Bone marrow (tissue), 2 donors: ENCODE measurements around the gene ST8SIA5.
A peak's percentile ranks its signal among the peaks of the same experiment; 100 is the strongest.
"Not testable (repeated sequence)": the region's sequence is repeated elsewhere in the genome, so short reads cannot be mapped to it uniquely, and the experiment has no call there.

ENCODE experiments used
- DNase-seq, 2 donors: peaks; one replicate each; lab custom pipeline; 2025; lab: John Stamatoyannopoulos, UW

Gene ST8SIA5, protein sequence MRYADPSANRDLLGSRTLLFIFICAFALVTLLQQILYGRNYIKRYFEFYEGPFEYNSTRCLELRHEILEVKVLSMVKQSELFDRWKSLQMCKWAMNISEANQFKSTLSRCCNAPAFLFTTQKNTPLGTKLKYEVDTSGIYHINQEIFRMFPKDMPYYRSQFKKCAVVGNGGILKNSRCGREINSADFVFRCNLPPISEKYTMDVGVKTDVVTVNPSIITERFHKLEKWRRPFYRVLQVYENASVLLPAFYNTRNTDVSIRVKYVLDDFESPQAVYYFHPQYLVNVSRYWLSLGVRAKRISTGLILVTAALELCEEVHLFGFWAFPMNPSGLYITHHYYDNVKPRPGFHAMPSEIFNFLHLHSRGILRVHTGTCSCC

DNA sequence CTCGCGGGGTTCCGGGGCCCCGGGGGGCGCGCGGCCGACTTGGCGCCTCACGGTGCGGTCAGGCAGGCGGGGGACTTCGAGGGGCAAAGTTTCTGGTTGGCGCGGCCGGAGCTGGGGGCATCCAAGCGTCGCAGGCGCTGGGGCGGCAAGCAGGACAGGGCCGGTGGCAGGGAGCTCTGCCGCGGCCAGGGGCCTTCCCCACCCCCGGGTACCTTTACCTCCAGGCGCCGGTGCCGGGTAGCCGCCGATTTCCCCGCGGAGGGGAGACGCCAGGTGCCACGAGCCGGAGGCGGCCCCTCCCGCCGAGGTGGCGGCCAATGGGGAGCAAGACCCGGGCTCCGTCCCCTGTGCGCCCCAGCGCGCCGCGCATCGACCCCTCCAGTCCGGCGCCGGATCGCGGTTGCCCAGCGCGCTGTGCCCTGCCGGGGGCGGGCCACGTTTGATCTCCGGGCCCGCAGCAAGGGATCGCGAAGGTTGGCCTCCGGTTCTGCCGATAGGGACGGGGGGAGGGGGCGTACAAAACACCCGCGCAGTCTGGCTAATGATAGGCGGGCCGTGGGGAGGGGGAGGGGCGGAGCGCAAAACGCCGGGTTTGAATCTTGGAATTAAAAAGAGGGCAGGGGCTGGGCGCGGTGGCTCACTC, at the start of gene ST8SIA5:
Gene ST8SIA5 (minus strand): TSS at position 495 of the 643 bp plus-strand sequence. CDS start 545 bp downstream, outside the sequence.
- DNase-seq, result no peak

DNA sequence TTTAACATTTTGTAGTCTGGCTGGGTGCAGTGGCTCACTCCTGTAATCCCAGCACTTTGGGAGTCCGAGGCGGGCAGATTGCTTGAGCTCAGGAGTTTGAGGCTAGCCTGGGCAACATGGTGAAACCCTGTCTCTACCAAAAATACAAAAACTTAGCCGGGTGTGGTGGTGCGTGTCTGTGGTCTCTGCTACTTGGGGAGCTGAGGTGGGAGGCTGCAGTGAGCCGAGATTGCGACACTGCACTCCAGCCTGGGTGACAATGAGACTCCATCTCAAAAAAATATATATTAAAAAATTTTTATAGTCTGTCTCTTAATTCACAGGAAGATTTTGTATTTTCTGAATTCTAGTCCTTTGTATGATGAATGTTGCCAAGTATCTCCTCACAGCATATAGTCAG, 39.1 kb upstream of the ST8SIA5 start:
- not testable (repeated sequence) for DNase-seq

DNA sequence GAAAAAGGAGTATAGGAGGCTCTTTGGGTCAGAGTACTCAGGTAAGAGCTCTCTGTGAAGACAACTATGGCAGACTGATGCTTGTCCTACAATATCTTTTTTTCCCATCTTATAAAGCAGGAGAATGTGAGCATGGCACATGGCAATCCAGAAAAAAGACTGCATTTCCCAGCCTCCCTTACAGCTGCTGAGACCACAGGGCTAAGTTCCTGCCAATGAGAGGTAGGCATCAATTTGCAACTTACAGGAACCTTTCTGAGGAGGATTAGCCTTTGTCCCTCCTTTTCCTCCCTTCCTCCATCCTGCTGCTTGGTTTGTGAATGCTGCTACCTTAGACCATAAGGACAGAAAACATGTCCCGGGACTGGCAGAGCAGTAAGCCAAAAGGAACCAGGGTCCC, 37.8 kb upstream of the ST8SIA5 start:
- no peak for DNase-seq

DNA sequence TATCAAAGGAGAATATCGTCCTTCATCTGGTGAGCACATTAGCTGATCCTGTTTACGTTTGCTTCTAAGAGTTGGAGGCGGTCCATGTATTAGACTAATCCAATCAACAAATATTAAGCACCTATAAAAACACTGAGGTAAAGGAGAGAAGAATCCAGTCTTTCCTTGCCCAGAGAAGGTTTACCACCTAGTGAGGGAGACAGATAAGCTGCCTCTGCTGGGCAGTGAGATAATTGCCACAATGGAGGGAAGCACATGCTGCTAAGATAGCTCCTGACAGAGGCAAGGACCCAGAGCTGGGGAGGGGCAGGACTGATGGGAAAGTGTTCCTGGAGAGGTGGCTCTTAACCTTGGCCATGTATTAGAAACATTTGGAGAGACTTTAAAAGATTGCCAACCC, 36.7 kb upstream of the ST8SIA5 start:
- DNase-seq, result no peak

DNA sequence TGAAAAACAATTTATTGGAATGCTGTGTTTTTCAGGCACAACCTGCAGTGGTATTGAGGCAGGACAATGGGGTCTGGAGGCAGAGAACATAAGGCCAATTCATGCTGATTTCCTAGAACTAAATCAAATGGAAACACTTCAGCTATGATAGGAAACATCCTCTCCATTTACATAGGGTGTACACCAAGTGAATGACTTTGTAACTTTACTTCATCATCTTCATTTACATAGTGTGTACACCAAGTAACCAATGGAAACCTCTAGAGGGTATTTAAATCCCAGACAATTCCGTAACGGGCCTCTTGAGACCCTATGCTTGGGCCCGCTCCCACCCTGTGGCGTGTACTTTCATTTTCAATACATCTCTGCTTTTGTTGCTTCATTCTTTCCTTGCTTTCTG, 32.2 kb upstream of the ST8SIA5 start:
- DNase-seq, result no peak

DNA sequence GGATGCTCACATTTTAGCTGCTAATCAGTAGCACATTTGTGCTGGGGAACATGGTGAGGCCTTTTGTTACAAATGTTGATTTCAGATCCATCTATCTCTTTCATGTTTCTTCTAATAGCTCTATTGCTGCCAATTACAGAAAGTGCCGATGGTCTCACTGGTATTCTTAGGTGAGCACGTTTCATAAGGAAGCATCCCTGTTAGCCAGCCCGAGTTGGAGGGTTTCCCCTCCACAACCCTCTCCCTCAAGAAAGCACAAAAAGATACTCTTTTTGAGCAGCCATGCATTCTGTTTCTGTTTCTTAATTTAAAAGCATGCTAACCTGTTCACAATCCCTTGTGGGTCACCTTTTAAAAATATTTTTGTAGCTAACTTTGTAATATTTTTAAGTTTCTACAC, 30.8 kb upstream of the ST8SIA5 start:
- no peak for DNase-seq

DNA sequence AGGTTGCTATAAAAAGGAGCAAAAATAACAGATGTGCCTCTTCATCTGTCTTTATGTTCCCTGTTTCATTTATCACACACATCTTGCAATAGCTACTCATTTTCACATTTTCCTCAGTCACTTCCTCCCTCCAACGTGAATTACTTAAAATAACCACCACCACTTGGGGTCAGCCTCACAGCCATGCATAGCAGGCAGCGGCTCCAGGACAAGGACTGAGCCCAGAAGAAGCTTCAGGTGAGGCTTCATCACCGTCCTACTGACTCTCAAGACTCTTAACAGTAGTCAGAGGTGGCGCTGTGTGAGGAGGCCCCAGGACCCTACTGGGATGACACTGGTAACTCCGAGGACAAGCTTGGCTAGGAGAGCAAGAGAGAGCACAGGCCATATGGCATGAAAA, 15.5 kb upstream of the ST8SIA5 start:
- peak in 1 of 2 donors; percentile 42 for DNase-seq

DNA sequence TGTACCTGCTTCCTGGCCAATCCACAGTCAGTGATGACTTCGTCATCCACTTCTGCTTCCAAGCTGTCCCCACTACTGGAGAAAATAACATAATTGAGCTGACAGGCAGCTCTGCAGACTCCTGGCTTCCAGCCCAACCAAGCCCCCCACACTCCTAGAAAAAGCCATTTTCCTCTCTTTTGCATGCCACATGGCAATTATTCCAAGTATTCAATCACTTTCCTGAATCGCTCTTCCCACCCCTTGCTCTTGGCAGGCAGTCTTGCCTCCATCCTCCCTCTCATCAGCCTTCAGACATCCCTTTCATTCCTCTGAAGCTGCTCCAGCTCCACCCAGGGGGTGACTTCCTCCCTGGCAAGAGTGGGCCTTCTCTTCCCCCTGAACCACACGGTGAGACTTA, 14.3 kb upstream of the ST8SIA5 start:
- no peak for DNase-seq

DNA sequence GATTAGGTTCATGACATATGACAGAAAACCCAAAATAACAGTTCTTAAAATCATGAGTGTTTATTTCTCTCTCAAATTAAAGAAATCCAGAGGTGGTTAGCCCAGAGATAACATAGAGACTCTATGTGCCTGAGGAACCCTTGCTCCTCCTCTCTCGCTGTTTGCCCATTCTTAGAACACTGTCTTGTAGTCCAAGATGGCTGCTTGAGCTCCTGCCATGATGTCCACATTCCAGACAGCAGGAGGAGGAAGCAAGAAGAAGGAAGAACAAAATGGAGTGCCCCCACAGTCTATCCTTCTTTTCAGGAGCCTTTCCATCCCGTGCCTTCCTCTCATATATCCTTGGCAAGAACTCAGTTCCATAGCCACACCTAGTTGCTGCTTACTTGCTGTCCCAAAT, 13.9 kb upstream of the ST8SIA5 start:
- no peak for DNase-seq

DNA sequence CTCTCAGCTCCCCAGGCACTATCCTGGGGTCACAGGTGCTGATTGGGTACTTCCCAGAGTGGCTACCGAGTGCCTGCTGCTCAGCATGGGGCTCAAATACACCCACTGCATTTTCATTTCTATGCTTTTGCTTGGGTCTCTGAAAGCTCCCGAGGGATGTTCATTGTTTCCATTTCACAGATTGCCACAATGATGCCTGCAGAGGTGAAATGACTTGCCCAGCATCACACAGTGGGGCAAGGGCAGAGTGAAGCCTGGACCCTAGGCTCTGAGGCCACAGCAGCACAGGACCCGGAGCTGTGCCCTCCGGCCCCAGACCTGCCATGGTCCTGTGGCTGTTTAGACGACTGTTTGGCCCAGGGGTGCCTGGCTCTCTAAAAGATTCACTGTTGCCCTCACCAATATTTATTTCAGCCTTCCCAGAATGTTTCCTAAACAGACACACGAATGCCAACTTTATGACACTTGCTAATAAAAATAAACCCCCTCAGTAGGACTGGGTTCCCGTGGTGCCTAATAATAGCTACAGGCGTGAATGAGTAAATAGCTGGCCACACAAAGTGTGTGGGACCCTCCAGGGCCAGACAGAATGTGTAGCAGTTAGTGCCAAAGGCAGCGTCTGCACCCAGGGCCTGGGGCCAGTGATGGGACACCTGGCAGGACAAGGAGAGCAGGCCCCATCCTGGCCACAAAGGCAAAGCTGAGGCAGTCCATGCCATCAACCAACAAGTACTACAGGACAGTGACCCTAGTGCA, 11.5 kb upstream of the ST8SIA5 start:
- no peak for DNase-seq

DNA sequence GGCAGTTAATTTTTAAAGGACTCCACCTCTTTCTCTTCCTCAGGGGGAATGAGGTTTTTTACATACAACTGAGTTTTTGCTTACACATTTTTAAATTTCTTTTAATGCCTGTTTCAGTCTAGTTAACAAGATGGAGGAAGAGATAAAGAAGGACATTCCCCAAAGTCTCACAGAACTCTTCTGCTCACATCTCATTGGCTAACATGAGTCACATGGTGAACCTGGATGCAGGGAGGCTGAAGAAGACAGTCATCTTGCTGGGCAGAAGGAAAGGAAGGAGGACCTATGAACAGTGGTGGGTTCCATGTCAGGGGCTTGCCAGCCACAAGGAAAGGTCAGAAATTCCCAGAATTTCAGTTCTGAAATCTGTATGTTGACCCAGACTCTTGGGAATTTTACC, 10.4 kb upstream of the ST8SIA5 start:
- no peak for DNase-seq

DNA sequence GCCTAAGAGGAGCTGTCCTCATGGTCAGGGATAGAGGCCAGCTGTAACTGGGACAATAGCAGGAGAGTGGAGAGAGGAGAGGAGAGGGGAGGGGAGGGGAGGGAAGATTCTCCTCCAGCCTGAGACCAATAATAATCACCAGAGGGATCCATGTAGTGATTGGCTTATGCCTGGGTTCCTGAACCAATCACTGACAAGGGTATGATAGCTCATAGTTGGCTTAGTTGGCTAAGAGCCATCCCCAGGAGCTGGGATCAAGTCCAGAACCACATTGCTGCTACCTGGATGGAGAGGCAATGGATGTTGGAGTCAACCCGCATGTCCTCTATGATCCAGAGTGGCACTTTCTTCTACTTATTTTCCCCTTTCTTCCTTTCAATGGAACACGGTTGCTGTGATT, 7.7 kb upstream of the ST8SIA5 start:
- no peak for DNase-seq

DNA sequence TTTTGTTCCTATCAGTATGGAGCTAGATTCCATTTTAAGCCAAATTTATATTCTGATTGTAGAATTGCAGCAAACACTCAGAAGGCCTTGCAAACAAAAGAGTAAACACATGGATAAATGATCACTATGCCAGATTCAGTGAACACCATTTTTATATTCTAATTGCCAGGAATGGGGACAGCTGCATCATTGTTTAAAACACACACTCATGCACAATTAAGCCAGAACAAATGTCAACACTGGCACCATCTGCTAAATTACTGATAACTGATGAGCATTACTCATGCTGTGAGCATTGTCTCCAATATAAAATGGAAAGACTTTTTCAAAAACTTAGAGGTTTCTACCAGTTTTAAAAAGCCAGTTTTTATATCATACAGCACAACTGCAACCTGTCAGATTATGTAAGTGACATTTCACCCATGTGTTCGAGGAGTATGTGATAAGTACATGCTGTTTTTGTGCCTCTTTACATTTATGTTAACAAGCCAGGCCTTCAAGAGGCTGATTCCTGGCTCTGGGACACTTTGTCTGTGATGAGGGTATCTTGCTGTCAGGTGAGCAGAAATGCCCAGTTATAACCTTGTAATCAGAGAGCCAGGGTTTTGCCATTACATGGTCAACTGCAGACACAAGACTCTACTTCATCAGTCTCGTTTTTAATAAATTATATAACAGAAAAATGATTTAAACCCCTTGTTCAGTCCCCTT, 4.4 kb upstream of the ST8SIA5 start:
- no peak for DNase-seq

DNA sequence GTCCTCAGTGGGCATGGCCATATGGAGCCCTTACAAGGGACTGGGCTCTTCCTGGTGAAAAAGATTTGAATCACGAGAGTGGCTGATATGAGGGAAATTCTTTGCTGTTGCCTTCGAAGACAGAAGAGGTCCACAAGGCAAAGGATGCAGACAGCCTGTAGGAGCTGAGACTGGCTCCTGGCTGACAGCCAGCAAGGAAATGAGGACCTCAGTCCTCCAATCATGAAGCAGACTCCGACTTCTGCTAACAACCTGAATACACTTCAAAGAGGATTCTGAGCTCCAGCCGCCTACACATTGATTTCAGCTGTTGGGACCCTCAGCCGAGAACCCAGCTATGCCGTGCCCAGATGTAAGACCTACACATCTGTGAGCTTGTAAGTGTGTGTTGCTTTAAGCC, 3.0 kb upstream of the ST8SIA5 start:
- DNase-seq, result no peak

DNA sequence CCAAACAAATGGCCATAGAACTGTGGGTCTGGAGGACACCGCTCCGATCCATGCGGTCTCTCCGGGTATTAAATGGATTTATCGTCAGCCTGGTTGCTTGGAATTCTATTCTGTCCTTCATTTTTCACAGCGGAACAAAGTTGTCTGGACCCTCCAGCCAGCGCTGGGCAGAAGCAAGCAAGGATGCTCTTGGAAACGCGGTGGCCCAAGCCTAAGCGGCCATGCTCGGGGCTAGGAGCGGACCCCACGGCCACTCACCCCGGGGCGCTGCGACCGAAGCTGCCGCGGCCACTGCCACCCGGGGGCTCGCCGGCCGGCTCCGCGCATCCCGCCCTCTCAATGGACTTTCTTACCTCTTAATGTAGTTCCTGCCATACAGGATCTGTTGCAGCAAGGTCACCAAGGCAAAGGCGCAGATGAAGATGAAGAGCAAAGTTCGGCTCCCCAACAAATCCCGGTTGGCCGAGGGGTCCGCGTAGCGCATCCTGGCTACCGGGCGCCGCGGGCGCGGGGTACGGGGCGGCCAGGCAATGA, 761 bp downstream of the ST8SIA5 start:
- no peak for DNase-seq

DNA sequence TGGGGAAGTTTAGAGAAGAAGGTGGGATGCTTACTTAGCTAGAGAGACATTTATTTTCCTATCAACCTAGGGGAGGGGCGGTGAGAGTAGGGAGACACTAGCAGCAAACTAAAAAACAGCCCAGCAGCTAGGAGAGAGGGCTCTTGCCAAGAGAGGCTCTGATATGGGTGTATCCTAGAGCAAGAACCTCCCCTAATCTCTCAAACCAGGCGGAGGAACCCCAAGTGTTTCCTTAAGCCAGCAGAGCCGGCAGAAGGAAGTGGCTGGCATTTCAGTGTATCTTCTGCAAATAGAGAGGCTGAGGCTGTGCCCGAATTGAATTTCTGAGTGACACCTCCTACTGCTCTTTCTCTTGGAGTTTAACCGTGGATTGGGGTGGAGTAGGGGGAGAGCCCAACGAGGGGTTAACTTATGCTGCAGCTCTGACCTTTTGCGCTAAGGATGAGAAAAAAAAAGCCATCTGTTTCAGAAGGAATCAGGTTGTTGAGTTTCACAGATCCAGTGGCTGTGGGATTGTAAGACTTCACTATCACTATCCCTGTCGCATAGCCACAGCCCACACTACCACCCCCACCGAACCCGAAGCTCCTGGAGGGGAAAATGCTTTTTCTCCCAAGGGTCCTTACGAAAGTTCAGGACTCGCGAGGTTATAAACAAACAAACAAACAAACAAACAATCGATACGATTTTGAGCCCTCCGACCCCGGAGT, 1.4 kb downstream of the ST8SIA5 start:
- peak in 1 of 2 donors; percentile 63 for DNase-seq

DNA sequence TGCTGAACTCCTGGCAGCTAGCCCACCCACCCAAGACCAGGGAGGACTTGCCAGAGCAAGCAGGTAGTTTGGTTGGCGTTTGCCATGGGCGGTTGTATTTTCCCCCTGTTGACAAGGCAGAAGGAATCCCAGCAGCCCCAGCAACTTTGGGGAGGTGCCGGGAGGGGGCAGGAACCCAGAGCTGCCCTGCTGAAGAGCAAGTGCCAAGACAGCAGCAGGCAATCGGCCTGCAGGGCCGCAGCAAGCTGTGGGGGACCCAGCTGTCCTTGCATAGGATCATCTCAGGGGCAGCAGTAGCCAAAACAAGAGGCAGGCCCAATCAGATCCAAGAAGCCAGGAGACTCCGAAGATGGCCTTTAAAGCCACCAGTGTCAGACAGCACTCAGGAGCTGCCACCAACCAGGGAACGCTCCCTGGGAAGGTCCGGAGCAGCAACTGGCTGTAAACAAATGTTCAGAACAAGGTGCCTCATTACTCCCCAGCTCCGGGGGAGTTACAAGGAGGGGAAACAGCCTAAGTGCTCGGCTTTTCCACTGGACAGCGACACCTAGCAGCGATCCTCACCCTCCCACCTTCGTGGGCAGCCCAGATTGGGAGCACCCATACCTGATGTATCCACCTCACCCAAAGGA, 2.1 kb downstream of the ST8SIA5 start:
- DNase-seq, result no peak

DNA sequence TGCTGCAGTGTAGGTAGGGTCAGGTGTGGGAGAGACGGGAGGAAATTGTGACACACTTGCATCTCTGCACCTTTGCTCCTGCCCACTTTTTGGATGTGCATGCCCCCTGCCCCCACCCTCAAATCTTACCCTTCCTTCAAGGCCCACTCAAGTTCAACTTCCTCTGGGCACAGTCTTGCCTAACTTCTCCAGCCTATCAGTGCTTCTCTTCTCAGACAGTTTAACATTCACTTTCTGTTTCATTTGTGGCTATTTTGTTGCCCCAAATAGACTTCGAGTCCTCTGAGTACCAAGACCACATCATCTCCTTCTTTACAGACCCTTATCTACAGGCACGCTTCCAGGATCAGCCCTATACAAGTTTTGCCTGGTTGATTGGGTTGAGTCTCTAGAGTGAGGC, 2.7 kb downstream of the ST8SIA5 start:
- peak in 1 of 2 donors; percentile 62 for DNase-seq

DNA sequence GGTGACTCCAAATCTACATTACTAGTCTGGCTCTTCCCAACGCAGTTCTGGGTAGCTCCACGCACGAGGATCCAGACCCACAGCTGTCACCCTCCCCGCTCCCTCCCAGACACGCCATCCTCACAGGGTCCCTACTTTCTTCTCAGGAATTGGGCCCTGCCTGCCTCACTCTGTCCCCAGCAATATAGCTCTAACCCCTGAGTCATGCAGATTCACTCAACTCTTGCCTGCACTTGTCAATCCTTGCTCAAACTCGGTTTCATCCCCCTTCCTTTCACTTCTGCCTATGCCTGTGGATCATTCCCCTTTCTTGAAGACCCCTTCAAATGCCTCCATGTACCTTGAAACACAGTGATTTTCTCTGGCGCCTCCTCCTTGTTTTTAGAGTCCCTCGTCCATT, 5.0 kb downstream of the ST8SIA5 start:
- no peak for DNase-seq

DNA sequence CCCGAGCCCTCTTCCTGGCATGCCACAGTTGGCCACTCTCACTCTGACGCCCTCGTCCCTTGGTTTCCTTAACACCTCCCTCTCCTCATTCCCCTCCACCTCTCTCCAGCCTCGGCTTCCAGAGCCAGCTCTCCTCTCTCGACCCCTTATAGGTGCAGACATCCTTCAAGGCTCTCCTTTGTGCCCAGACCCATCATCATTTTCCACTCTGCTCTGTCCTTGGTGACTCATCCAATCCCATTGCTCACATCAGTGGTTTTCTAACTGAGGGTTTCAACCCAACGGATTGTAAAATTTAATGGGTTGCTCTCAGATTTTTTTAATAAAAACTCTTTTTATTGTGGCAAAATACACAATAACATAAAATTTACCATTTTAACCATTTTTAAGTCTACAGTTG, 6.2 kb downstream of the ST8SIA5 start:
- DNase-seq, result no peak

DNA sequence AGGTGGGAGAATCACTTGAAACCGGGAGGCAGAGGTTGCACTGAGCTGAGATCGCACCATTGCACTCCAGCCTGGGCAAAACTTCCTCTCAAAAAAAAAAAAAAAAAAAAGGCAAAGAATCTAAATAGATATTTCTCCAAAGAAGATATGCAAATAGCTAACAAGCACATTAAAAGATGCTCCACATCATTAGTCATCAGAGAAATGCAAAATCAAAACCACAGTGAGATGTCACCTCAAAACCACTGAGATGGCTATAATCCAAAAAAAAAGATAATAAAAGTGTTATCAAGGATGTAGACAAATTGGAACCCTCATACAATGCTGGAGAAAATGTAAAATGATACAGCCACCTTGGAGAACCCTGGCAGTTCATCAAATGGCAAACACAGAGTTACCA, 8.4 kb downstream of the ST8SIA5 start:
- DNase-seq, result no peak
